Stomach (tissue), 9 donors: ENCODE results near the gene SGCA. TPM values are rescaled to one million over a fixed set of nuclear protein-coding genes. Genes with fewer than 3 reads are reported as not detected.

ENCODE experiments used
- DNase-seq, 2 donors: peaks; one replicate each; pipeline versions ENCODE4 v3.0.0 to v3.0.0-alpha.2; 2013 to 2019
- H3K27ac ChIP-seq, 5 donors: fragments of 200-600 bp in 4 of 5; sonication (generic) in 4 of 5; one replicate each; pipeline ENCODE4 v1.5.1; 2013 to 2019; ENCODE audit warnings: mild to moderate bottlenecking in 1 of 5, moderate library complexity in 1 of 5
- H3K27me3 ChIP-seq, 3 donors: fragments of 200-600 bp; sonication (generic); one replicate each; pipeline ENCODE4 v1.5.1; 2017 to 2019; ENCODE audit warnings: mixed run types in 1 of 3
- H3K36me3 ChIP-seq, 4 donors: fragments of 200-600 bp; sonication (generic); 1 replicate in 3 of 4; 2 replicates in 1 of 4; pipeline ENCODE4 v1.5.1; 2016 to 2019
- H3K4me1 ChIP-seq, 4 donors: fragments of 200-600 bp; sonication (generic); one replicate each; pipeline ENCODE4 v1.5.1; 2016 to 2019
- H3K4me3 ChIP-seq, 4 donors: fragments of 200-600 bp; sonication (generic) in 3 of 4; one replicate each; pipeline ENCODE4 v1.5.1; 2016 to 2019; ENCODE audit warnings: mild to moderate bottlenecking in 1 of 4
- H3K9me3 ChIP-seq, 4 donors: fragments of 200-600 bp; sonication (generic); one replicate each; pipeline ENCODE4 v1.5.1; 2016 to 2019
- EP300 ChIP-seq: sonication (generic); formaldehyde crosslinking; IDR thresholded peaks from one replicate; pipeline ENCODE4 v1.6.1; 2017; ENCODE audit warnings: antibody characterized with exemption
- POLR2A ChIP-seq, 4 donors: fragments of 450-650 bp; IDR thresholded peaks; one replicate each; pipeline ENCODE4 v1.6.1; 2016; ENCODE audit warnings: antibody characterized with exemption in 4 of 4, control low read depth in 2 of 4, mild to moderate bottlenecking in 1 of 4, moderate library complexity in 1 of 4
- POLR2AphosphoS5 ChIP-seq, 3 donors: sonication (generic); formaldehyde crosslinking; IDR thresholded peaks; one replicate each; pipeline ENCODE4 v1.6.1; 2016; ENCODE audit warnings: antibody characterized with exemption in 3 of 3
- WGBS, 5 donors: extraction: QIAGEN DNeasy Blood & Tissue Kit in 3 of 5; methylation state at CpG; one replicate each; pipeline versions ENCODE4 v1.1.5 to v1.1.7; 2013 to 2018; 5-methylcytosine and 5-hydroxymethylcytosine counted together
- intact Hi-C: fragments of 100-400 bp; cut with DNase I; formaldehyde crosslinking; loops from one replicate; pipeline ENCODE4 v1.15.1; 2023; ENCODE audit warnings: low total_unique reads
- polyA plus RNA-seq, 3 donors: library from polyadenylated mRNA; stranded (reverse); fragments of 200-250 nt; gene quantifications; one replicate each; pipeline ENCODE4 v1.2.3, GENCODE V29; 2013
- total RNA-seq, 5 donors: library from RNA; depleted of rRNA; stranded (reverse); fragments of >200 nt; gene quantifications; one replicate each; pipeline versions ENCODE4 v1.1.0 to v1.2.3, GENCODE V29; 2014 to 2016
- TF ChIP-seq, protein P1 (sequence below), 7 experiments: fragments of 450-650 bp in 4 of 7; fragments of 200-600 bp in 3 of 7; sonication (generic) in 3 of 7; IDR thresholded peaks; one replicate each; pipeline ENCODE4 v1.5.1; 2016 to 2019; ENCODE audit warnings: antibody characterized with exemption in 7 of 7, control low read depth in 2 of 7, mild to moderate bottlenecking in 1 of 7
- donor health status: healthy with polysubstance abuse.
- donor health status: Bipolar disorder and iron deficiency.
- donor health status: healthy.

Gene SGCA
- total and polyA plus RNA-seq, 8 donors: 5.4 to 89.3 (median 15.1) TPM

DNA sequence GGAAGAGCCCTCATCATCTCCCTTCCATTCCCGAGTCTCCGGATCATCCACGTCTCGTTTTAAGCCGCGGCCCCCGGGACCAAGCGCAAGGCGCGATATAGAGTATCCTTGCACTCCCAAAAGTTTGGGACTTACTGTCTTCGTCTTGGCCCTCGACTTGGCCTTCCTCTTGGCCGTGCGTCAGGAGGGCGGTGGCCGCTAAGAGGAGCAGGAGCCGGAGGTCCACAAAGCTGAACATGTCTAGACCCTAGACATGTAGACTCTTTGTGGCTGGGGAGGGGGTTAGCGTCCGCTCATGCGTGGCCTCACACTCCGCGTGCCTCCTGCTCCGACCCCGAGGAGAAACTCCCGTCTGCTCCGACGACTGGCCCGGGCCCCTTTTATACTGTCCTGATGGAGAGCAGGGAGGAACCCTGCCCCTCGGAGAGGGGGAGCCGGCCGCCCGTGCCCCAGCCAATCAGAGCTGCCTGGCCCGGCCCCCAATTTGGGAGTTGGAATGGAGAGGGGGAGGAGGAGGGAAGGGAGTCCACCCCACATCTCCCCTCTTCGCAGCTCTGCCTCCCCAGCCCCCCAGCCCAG, 35.6 kb downstream of the SGCA start, which contains the start of gene COL1A1:
TSS of gene COL1A1 (minus strand) at position 356 of the 579 bp plus-strand sequence. CDS start at position 238, 118 bp downstream.
- H3K4me1 ChIP-seq: peaks cover 23 to 73% (median 54%) of the 10 kb centered on the region in 4 donors
- H3K27ac ChIP-seq: peak within 1 kb of the TSS; percentile 71 to 93 (median 90)
- peak within 1 kb of the TSS; percentile 49 to 61 (median 56) for H3K4me3 ChIP-seq
- H3K9me3 ChIP-seq: no peaks in the 10 kb centered on the region
- H3K36me3 ChIP-seq: peaks cover 16 to 24% (median 18%) of the 10 kb centered on the region in 4 donors
- 3 to 8% (median 8%) methylated on average over 24 to 34 of the region's 34 CpGs for WGBS, 5 donors
- DNase-seq: peak; percentile 49 to 93
- intact Hi-C loops: loop anchor here (5.0 kb wide), 2 partner anchors 71 to 96 kb away; partner anchors contain the start of gene TMEM92
- H3K27me3 ChIP-seq: peaks cover 0 to 62% (median 14%) of the 10 kb centered on the region in 3 donors
- no peak for TF ChIP-seq EP300
- TF ChIP-seq POLR2AphosphoS5 (IDR thresholded peaks at IDR 0.05): peak; percentile 71 to 98 (median 92)
- peak in 2 of 4 donors; percentile 36 to 54 for TF ChIP-seq POLR2A (IDR thresholded peaks at IDR 0.05)
- TF ChIP-seq, protein P1, sequence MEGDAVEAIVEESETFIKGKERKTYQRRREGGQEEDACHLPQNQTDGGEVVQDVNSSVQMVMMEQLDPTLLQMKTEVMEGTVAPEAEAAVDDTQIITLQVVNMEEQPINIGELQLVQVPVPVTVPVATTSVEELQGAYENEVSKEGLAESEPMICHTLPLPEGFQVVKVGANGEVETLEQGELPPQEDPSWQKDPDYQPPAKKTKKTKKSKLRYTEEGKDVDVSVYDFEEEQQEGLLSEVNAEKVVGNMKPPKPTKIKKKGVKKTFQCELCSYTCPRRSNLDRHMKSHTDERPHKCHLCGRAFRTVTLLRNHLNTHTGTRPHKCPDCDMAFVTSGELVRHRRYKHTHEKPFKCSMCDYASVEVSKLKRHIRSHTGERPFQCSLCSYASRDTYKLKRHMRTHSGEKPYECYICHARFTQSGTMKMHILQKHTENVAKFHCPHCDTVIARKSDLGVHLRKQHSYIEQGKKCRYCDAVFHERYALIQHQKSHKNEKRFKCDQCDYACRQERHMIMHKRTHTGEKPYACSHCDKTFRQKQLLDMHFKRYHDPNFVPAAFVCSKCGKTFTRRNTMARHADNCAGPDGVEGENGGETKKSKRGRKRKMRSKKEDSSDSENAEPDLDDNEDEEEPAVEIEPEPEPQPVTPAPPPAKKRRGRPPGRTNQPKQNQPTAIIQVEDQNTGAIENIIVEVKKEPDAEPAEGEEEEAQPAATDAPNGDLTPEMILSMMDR (IDR thresholded peaks at IDR 0.05): no peak

DNA sequence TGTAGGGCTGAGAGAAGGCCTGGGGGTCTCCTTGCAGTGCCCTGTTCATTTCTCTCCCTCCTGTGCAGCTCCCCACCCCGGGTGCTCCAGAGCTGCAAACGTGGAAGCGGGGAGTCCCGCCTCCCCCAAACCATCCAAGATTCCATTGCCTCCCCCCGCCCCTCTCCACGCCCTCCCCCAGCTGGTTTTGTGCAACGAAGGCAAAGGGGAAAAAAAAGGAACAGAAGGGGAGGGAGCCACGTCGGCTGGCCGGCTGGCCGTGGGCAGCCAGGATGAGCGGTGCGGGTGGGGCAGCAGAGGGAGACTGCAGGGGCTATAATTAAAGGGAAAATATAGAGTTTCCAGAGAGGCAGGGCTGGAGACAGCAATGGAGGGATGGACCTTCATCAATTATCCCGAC, 37.3 kb downstream of the SGCA start:
- H3K4me3 ChIP-seq: no peak overlapping the region
- no peaks in the 10 kb centered on the region for H3K9me3 ChIP-seq
- peak in 1 of 2 donors; percentile 83 for DNase-seq
- WGBS, 5 donors: 39 to 59% (median 50%) methylated on average over 14 of the region's 14 CpGs
- intact Hi-C loops: loop anchor here (5.0 kb wide), 2 partner anchors 69 to 94 kb away; partner anchors contain the start of gene TMEM92
- peak overlapping the region in 4 of 5 donors; percentile 37 to 93 (median 90) for H3K27ac ChIP-seq
- no peak for TF ChIP-seq POLR2AphosphoS5 (IDR thresholded peaks at IDR 0.05)
- TF ChIP-seq EP300: no peak
- TF ChIP-seq, protein P1 (IDR thresholded peaks at IDR 0.05): no peak
- TF ChIP-seq POLR2A (IDR thresholded peaks at IDR 0.05): no peak
- peaks cover 0 to 7% (median 1%) of the 10 kb centered on the region in 4 donors for H3K36me3 ChIP-seq
- peaks cover 21 to 79% (median 52%) of the 10 kb centered on the region in 4 donors for H3K4me1 ChIP-seq
- H3K27me3 ChIP-seq: peaks cover 0 to 74% (median 19%) of the 10 kb centered on the region in 3 donors

DNA sequence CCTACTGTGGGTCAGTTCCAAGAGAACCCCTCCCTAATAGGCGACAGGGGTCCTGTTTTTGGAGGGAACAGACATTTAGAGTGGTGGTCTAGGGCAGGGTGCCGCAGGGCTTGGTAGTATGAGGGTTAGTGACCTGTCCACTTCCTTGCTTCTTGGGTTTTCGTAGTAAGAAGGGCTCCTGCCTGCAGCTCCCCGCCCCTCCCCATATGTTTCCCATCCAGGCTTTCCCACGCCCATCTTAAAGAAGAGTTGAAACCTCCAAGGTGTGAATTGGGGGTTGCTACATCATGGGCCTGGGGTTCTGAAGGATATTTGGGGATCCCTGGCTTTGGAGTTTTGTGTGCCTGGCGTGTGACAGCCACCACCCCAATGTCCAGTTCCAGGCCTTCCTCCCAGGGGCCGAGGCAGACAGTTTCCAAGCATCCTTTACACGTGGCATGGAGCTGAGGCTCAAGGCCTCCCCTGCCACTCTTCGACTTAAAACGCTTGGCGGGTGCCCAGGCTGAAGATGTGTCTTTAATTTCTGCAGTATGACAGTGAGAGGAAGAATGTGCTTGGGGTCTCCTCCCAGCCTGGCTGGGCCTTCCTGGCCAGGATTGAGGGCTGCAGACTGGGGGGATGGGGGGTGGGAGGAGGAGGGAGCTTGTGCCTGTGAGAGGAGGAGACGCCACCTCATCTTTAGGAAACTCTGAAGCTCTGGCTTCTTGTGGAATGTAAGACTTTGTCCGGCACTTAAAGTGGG, 38.0 kb downstream of the SGCA start:
- peaks cover 17 to 79% (median 50%) of the 10 kb centered on the region in 4 donors for H3K4me1 ChIP-seq
- peaks cover 0 to 74% (median 19%) of the 10 kb centered on the region in 3 donors for H3K27me3 ChIP-seq
- peak overlapping the region in 4 of 5 donors; percentile 37 to 93 (median 90) for H3K27ac ChIP-seq
- intact Hi-C loops: loop anchor here (5.0 kb wide), 2 partner anchors 69 to 94 kb away; partner anchors contain the start of gene TMEM92
- DNase-seq: peak in 1 of 2 donors; percentile 90
- no peak overlapping the region for H3K4me3 ChIP-seq
- TF ChIP-seq, protein P1 (IDR thresholded peaks at IDR 0.05): no peak
- peaks cover 0 to under 1% (median 0%) of the 10 kb centered on the region in 4 donors for H3K36me3 ChIP-seq
- no peaks in the 10 kb centered on the region for H3K9me3 ChIP-seq
- WGBS, 5 donors: 69 to 81% (median 81%) methylated on average over 13 of the region's 13 CpGs

DNA sequence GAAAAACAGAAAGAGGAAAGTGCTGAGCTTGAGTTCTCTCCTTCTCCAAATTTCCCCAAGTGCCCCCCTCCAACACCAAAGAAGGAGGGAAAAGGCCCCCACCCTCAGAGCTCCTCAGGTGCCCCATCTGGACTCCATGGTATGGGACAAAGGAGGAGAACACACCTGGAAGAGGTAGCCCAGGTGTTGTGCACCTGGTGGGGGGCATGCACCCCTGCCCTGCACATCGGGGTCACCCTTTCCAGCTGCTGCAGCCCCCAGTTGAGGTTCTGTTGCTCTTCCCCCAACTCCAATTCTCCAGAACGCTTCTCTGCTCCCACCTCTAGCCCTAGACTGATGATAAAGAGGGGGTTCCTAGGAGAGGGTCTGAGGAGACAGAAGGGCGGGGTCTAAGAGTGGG, 38.6 kb downstream of the SGCA start:
- Histone ChIP-seq H3K27me3 (peaks cover 0 to 70% (median 19%) of the 10 kb centered on the region in 3 donors), H3K9me3 (no peaks in the 10 kb centered on the region), H3K36me3 (no peaks in the 10 kb centered on the region), H3K4me3 (no peak overlapping the region), H3K27ac (peak overlapping the region; percentile 24 to 93 (median 89)), H3K4me1 (peaks cover 14 to 79% (median 44%) of the 10 kb centered on the region in 4 donors)
- intact Hi-C loops: loop anchor here (5.0 kb wide), 2 partner anchors 68 to 93 kb away; partner anchors contain the start of gene TMEM92
- DNase-seq: peak in 1 of 2 donors; percentile 8
- WGBS, 5 donors: 68 to 85% (median 77%) methylated on average over 3 of the region's 3 CpGs
- TF ChIP-seq, protein P1 (IDR thresholded peaks at IDR 0.05): no peak
- TF ChIP-seq POLR2A (IDR thresholded peaks at IDR 0.05) (no peak), EP300 (no peak), POLR2AphosphoS5 (IDR thresholded peaks at IDR 0.05) (no peak)
